K562 (cell line): Measurements from ENCODE around the gene RGS6. TPM values are rescaled to one million over a fixed set of nuclear protein-coding genes. Genes with fewer than 3 reads are reported as not detected.

ENCODE experiments used
- ATAC-seq: fragments of 200-7000 bp; cut with Tn5 transposase; 3 replicates; pipeline ENCODE4 v1.9.1; 2020; ENCODE audit warnings: moderate library complexity
- BruUV-seq: library from RNA; stranded (reverse); fragments of 400-500 nt; replicated peaks from 2 replicates; lab custom pipeline; 2021; lab: Mats Ljungman, UMichigan
- CTCF ChIA-PET: fragments of 300-600 bp; formaldehyde crosslinking; extraction: SDS; loops from one replicate; lab custom pipeline; 2021; ENCODE audit warnings: low intra/inter-chr PET ratio; lab: Yijun Ruan, JAX
- POLR2A ChIA-PET: fragments of 300-600, 350-650 bp; sonication (Branson Sonifier 250); formaldehyde crosslinking; extraction: SDS; loops from one replicate; lab custom pipeline; 2021; ENCODE audit warnings: antibody characterized with exemption, inconsistent platforms; lab: Yijun Ruan, JAX
- DNase-seq, 4 experiments: peaks; one replicate each; pipeline versions ENCODE4 v3.0.0 to v3.0.0-alpha.2; 2011 to 2018; ENCODE audit warnings: low spot score in 3 of 4, mixed read lengths in 3 of 4; ENCODE audit errors: extremely low read depth in 1 of 4
- FAIRE-seq: peaks from 2 replicates; lab custom pipeline; 2011; peaks lifted over from hg19 to GRCh38; lab: Jason Lieb, UNC
- H2AFZ ChIP-seq: 2 replicates; pipeline ENCODE4 v1.6.0; 2011; ENCODE audit warnings: low read depth, low read length, control low read depth, inconsistent platforms
- H3K27ac ChIP-seq: fragments of 200-600 bp; 3 replicates; pipeline ENCODE4 v1.8.0; 2011; ENCODE audit warnings: low read depth, mild to moderate bottlenecking, control low read depth, inconsistent platforms, low read length, moderate library complexity, mixed read lengths; ENCODE audit errors: extremely low read depth
- H3K27me3 ChIP-seq, 2 experiments: fragments of 300-600 bp in 1 of 2; 2 replicates in 1 of 2; 3 replicates in 1 of 2; pipeline versions ENCODE4 v1.6.0 to v1.8.0; 2011; ENCODE audit warnings: inconsistent platforms in 2 of 2, low read length in 2 of 2, mild to moderate bottlenecking in 1 of 2, mixed read lengths in 1 of 2, moderate library complexity in 1 of 2; ENCODE audit not compliant: control insufficient read depth in 2 of 2, insufficient read depth in 2 of 2
- H3K36me3 ChIP-seq: fragments of 300-600 bp; 3 replicates; pipeline ENCODE4 v1.8.0; 2011; ENCODE audit warnings: mild to moderate bottlenecking, low read length, inconsistent platforms; ENCODE audit not compliant: control insufficient read depth, insufficient read depth
- H3K4me1 ChIP-seq, 2 experiments: fragments of 200-600 bp in 1 of 2; replicated peaks in 1 of 2; 2 replicates in 1 of 2; 3 replicates in 1 of 2; pipeline versions ENCODE4 v1.5.1 to v1.8.0; 2011; ENCODE audit warnings: inconsistent platforms in 2 of 2, low read length in 2 of 2, mild to moderate bottlenecking in 1 of 2, mixed read lengths in 1 of 2, moderate library complexity in 1 of 2; ENCODE audit not compliant: control insufficient read depth in 2 of 2, insufficient read depth in 2 of 2
- H3K4me2 ChIP-seq: 2 replicates; pipeline ENCODE4 v1.6.1; 2011; ENCODE audit warnings: low read length, control low read depth, inconsistent platforms, mixed read lengths; ENCODE audit not compliant: insufficient read depth
- H3K4me3 ChIP-seq: fragments of 200-600 bp; sonication (generic), shearing (Covaris generic); 2 replicates; pipeline ENCODE4 v1.5.1; 2016; ENCODE audit warnings: control low read depth, inconsistent platforms
- H3K79me2 ChIP-seq: fragments of 200-600 bp; 3 replicates; pipeline ENCODE4 v1.8.0; 2011; ENCODE audit warnings: low read length, inconsistent platforms; ENCODE audit not compliant: control insufficient read depth, insufficient read depth
- H3K9ac ChIP-seq, 2 experiments: 2 replicates each; pipeline versions ENCODE4 v1.6.0 to v1.6.1; 2011; ENCODE audit warnings: low read depth in 2 of 2, low read length in 2 of 2, control low read depth in 1 of 2, inconsistent platforms in 1 of 2, mild to moderate bottlenecking in 1 of 2, mixed read lengths in 1 of 2; ENCODE audit not compliant: insufficient read depth in 1 of 2
- H3K9me1 ChIP-seq: one replicate; pipeline ENCODE4 v1.6.0; 2011; ENCODE audit warnings: inconsistent platforms, mild to moderate bottlenecking, low read length, moderate library complexity; ENCODE audit not compliant: control insufficient read depth, insufficient read depth
- H3K9me3 ChIP-seq: replicated peaks from 2 replicates; pipeline ENCODE4 v1.5.1; 2011; ENCODE audit warnings: low read depth, low read length, inconsistent platforms; ENCODE audit not compliant: control insufficient read depth, insufficient read depth
- H4K20me1 ChIP-seq: replicated peaks from 2 replicates; pipeline ENCODE4 v1.6.1; 2011; ENCODE audit warnings: low read length, inconsistent platforms, mixed read lengths; ENCODE audit not compliant: control insufficient read depth, insufficient read depth
- CEBPG ChIP-seq, 3 experiments: fragments of 200-800 bp in 1 of 3; sonication (Bioruptor generic) in 1 of 3; sonication (generic) in 1 of 3; formaldehyde crosslinking in 1 of 3; IDR thresholded peaks in 2 of 3; conservative IDR thresholded peaks in 1 of 3; 2 replicates each; pipeline versions ENCODE4 v1.6.1 to v1.8.0; 2016 to 2022; ENCODE audit warnings: missing compliant biosample characterization in 2 of 3, missing genetic modification characterization in 2 of 3, mild to moderate bottlenecking in 1 of 3, missing genetic modification reagents in 1 of 3
- EP300 ChIP-seq: IDR thresholded peaks from 2 replicates; pipeline ENCODE4 v1.6.1; 2012; ENCODE audit warnings: low read length, improper control_type of control experiment
- HMGXB4 ChIP-seq: sonication (generic); formaldehyde crosslinking; IDR thresholded peaks from 2 replicates; pipeline ENCODE4 v1.8.1; 2023; ENCODE audit warnings: mild to moderate bottlenecking, missing genetic modification reagents
- ZNF318 ChIP-seq, 2 experiments: fragments of 450-650 bp; IDR thresholded peaks; 2 replicates each; pipeline ENCODE4 v1.6.1; 2016; ENCODE audit warnings: mild to moderate bottlenecking in 2 of 2, borderline replicate concordance in 1 of 2, low read depth in 1 of 2, moderate library complexity in 1 of 2
- WGBS: fragments of 100-300 bp; shearing (Covaris generic); methylation state at CpG from one replicate; pipeline ENCODE4 v1.1.6; 2016; ENCODE audit warnings: low coverage, mixed read lengths; ENCODE audit not compliant: insufficient coverage; ENCODE audit errors: missing lambda C conversion rate; 5-methylcytosine and 5-hydroxymethylcytosine counted together
- in situ Hi-C: fragments of 300-500 bp; cut with MboI; formaldehyde crosslinking; loops from 4 replicates; pipeline ENCODE4 v1.15.0; 2018; ENCODE audit warnings: inconsistent platforms, mixed read lengths
- intact Hi-C: fragments of 100-400 bp; cut with micrococcal nuclease; formaldehyde crosslinking; loops from 2 replicates; pipeline ENCODE4 v1.14.2; 2022
- polyA plus RNA-seq, 8 experiments: library from polyadenylated mRNA; depleted of rRNA in 4 of 8; stranded (reverse) in 5 of 8; unstranded in 3 of 8; fragments of >200 nt; fragmentation: Nextera tagmentation in 2 of 8; fragmentation: Illumina TruSeq in 1 of 8; extraction: Ambion mirVana in 2 of 8; extraction: Trizol in 1 of 8; gene quantifications; 2 replicates each; pipeline versions ENCODE4 v1.2.1 to v1.2.3, GENCODE V29; 2011 to 2014; ENCODE audit warnings: inconsistent platforms in 1 of 8, missing spikeins in 1 of 8
- total RNA-seq, 7 experiments: library from RNA; depleted of rRNA in 6 of 7; stranded (reverse); fragments of >200 nt in 6 of 7; fragmentation: Illumina TruSeq in 2 of 7; extraction: Trizol in 2 of 7; gene quantifications; 2 replicates each; pipeline versions ENCODE4 v1.2.1 to v1.2.3, GENCODE V29; 2011 to 2021; ENCODE audit warnings: low replicate concordance in 1 of 7

Gene RGS6
- total and polyA plus RNA-seq, 9 of the 15 experiments (the other 6 are each of a cell fraction or from before 2014, with no cell fraction given): not detected

DNA sequence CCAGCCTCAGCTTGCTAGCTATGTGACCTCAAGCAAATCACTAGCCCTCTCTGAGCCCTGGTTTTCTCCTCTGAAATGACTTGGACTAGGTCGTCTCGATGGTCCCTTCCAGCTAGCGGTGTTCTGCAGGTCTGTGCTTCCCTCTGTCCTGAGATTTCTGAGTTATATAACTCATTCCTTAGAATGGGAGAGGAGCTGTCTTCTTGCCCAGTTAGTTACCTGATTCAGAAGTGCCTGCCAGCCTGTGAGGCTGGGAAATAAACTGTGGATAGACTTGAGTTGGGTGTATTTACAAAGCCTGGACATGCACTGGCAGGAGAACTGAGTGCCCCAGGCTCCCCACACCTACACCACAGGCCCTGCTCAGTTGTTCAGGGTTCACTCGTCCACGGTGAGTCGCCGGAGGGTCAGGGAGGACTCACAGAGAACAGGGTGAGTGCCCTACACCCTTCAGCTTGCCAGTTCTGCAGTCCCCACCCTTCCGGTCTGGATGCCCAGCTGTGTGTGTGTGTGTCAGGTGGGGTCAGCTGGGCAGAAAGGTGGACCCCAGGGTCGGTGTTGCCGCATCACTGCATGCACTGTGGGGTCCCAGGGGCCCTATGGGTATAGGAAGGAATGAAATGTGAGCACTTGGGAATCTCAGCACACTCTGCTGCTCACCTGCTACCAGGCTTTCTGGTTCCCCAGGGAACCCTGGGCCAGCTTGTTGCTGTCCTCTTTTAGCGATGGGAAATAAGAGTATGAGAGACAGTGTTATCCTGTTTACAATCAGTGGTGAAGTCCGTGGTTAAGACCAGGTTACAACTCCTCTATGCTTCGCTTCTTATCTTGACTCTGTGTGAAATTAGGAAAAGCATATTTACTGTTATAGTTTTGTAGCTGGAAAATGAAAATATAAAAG lies 613.4 kb downstream of the RGS6 start (continued):
- no peak for TF ChIP-seq HMGXB4 (CRISPR knock-in tag)
- TF ChIP-seq CEBPG (CRISPR knock-in tag; IDR thresholded peaks at IDR 0.05): no peak
- TF ChIP-seq CEBPG (tag; conservative IDR thresholded peaks at IDR 0.05 in 1 of 2, IDR thresholded peaks at IDR 0.05 in 1 of 2): no peak
- TF ChIP-seq, all 486 proteins: peak for 0

DNA sequence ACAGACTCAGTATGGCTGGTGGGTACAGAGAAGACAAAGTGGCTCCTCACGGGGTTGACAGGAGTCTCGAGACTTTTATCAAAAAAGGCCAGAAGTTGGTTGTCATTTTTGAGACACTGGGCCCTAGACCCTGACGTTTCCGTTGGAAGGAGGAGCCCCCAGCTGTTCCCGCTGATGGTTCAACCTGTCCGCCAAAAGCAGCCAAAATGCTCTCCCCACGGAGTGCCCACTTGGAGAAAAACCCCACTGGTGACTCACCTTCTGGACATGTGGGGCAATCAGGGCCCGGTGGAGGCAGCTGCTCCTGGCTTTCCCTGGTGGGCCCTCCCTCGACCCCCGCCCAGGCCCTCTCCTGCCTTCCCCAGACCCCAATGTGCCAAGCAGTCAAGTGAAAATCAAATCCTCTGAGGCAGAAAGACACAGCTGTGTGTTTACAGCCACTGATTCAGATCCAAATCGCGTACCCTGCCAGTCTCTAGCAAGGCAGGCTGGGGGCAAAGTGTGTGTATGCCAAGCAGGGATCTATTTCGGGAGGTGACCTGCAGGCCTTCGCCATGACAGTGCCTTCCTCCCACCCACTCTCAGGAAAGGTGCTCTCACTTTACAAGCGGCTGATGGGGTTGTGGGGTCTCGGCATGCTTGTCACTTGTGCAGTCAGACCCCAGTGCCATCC lies 614.3 kb downstream of the RGS6 start:
- intact Hi-C loops: no loop called here
- Histone ChIP-seq H3K27ac (no peak overlapping the region), H3K9ac (no peak overlapping the region), H2AFZ (no peak overlapping the region), H3K9me3 (no peaks in the 10 kb centered on the region), H3K79me2 (no peaks in the 10 kb centered on the region), H3K9me1 (no peaks in the 10 kb centered on the region), H3K4me3 (no peak overlapping the region), H4K20me1 (no peaks in the 10 kb centered on the region), H3K4me2 (no peak overlapping the region), H3K27me3 (peaks cover 4 to 52% of the 10 kb centered on the region in 2 experiments; a peak in 3 of 5 replicates), H3K4me1 (no peaks in the 10 kb centered on the region), H3K36me3 (no peaks in the 10 kb centered on the region)
- in situ Hi-C loops: no loop called here
- ChIA-PET CTCF (no interaction called here), POLR2A (no interaction called here)
- ATAC-seq (no peak), DNase-seq (no peak), FAIRE-seq (no peak)
- 3% methylated on average over 8 of the region's 16 CpGs for WGBS
- no TSS peak for BruUV-seq
- TF ChIP-seq ZNF318 (IDR thresholded peaks at IDR 0.05; ENCODE audit: borderline replicate concordance in 1 of 2, low read depth in 1 of 2): no peak
- no peak for TF ChIP-seq EP300
